MV-4-11 (cell line): Measurements from ENCODE around the gene SH3BP2.

Source experiments
- DNase-seq: peaks from one replicate; lab custom pipeline; 2025; lab: John Stamatoyannopoulos, UW

SH3BP2 gene

DNA sequence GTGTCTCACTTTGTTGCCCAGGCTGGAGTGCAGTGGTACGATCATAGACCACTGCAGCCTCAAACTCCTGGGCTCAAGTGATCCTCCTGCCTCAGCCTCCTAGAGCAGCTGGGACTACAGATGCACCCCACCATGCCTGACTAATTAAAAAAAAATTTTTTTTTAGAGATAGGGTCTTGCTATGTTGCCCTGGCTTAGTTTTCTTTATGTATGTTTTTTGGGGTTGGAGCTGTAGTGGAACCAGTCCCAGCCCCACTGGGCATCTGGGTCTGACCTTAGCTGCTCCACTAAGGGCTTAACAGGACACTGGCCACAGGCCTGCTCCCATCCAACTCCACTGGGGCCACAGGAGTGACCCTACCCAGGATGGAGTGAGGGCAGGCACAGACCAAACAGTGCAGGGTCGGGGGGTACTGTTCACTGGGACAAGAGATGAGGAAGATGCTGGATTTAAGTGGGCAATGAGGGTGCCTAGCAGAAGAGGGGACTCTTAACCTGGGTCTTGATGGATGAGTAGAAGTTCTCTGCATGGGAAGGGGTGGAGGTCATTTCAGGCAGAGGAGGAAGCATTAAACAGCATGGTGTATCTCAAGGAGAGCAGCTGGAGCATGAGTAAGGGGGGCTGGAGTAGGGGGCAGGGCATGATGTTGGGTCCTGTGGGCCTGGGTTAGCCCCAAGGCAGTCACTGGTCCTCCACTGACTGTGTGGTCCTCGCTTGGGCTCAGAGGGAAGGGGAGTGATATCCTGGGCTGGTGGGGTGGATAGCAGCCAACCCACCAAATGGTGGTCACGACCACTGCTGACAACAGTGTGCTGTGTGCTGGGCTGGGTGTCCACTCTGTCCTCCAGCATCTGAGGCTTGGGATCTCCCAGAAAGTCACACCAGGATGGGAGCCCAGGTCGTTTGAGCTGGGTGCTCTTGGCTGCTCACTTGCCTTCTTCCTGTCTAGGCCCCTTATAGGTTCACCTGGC lies 26.6 kb downstream of the SH3BP2 start:
- DNase-seq = no peak

DNA sequence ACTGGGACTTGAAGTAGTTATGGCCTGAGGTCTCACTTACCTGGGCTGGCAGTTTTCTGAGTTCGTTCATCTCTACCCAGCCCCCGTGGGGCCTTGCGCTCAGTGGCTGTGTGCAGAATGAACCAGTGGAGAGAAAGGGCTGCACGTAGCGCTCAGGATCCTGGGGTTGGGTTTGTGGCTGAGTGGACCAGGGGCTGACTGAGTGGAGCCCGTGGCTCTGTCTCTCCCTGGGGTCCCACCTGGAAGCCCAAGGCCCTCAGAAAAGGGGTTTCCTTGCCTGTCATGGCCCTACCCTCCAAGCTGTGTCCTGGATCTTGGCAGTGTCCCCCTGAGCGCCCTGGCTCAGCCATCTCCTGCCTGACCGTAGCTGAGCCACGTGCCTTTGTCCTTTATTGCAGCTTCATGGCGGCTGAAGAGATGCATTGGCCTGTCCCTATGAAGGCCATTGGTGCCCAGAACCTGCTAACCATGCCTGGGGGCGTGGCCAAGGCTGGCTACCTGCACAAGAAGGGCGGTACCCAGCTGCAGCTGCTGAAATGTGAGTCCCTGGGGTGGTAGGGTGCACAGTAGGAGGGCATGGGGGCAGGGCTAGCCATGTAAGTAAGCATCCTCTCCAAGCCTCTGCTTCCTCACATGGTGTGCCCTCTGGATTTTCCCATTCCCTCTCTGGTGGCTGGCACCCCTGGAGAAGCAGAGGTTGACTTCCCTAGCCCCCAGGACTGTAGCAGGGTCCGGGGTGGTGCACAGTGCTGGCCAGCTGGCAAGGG lies 27.5 kb downstream of the SH3BP2 start:
- no peak for DNase-seq

DNA sequence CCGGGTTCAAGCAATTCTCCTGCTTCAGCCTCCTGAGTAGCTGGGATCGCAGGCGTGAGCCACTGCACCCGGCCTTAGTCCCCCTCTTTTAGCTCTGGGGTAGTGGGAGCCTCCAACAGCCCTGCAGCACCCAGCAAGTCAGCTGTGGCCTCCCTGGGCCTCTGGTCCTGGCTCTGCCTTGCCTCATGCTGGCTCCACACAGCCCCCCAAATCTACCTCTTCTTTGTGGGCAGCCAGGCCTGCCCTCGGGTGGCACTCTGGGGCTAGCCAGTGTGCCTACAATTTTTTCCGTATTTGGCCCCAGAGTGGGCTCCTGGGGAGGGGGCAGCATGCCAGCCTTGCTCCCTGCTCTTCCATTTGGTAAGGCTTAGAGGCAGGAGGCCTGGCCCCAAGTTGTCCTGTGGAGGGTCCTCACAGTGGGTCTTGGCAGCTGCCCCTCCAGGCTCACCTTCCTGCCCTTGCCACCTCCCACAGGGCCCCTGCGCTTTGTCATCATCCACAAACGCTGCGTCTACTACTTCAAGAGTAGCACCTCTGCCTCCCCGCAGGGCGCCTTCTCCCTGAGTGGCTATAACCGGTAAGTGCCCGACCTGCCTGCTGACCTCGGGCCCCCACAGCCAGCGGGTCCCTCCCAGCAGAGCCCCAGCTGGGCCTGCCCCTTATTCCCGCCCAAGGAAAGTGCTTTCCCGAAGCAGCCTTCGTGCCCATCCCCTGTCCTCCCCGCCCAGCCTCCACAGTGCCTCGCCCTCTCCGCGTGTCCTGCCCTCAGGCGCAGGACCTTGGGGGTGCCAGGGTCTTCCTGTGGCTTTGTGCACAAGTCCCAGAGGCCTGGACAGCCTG lies 29.8 kb downstream of the SH3BP2 start:
- no peak for DNase-seq

DNA sequence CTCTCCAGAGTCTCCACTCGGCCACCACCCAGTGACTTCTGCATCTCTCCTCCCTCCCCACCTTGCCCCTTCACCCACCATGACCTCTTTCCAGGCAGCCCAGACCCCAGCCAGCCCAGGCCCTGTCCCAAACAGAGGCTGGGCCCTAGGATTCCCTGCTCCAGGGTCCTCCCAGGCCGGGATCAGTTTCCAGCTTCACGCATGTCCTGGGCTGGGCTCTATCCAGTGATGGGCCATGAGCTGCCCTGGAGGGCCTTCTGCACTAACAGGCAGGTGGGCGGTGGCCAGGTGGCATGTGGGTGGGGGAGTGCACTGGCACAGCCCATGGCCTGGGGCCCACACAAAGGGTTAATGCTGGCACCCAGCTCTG lies 30.4 kb downstream of the SH3BP2 start:
- no peak for DNase-seq

DNA sequence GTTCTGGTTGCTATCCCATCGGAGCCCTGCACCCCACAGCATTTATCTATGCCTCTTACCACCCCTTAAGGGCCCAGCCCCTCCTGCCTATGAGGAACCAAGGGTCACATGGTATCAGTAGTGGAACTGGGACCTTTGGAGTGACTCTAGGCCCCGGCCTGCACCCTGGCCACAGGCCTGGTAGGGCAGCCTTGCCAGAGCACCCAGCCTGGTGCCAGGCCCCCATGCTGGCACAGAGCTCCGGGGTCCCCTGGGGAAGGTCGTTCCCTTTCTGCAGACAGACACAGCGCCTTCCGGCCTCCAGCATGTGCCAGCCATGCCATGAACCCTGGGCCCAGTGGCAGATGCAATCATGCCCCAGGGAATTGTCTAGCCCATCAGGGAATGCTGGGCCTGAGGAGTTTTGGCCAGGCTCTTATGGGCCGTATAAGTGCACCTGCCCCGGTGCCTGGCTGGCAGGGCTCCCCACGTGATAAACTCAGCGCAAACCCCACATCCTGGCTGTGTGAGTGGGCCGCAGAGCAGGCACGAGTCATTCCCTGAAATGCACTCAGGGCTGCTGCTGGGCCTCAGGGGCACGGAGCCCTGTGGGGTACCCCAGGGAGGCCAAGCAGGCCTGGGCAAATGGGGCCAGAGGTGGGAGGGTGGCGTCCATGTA lies 30.9 kb downstream of the SH3BP2 start:
- DNase-seq = no peak

DNA sequence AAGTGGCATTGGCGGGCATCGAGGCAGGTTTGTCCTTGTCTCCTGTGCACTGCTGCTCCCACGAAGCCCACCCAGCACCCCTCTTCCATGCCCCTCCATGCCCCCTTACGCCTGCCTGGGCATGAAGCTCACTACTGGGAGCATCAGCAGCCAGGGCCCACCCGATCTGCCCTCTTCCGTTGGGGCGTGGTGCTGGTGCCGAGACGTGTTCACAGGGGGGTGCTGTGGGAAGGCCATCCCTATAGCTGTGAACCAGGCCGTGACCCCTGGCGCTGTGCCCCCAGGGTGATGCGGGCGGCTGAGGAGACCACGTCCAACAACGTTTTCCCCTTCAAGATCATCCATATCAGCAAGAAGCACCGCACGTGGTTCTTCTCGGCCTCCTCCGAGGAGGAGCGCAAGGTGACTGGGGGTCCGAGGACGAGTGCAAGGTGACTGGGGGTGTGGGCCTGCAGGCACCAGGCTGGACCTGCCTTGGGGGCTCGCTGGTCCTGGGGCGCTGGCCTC lies 31.5 kb downstream of the SH3BP2 start:
- DNase-seq = no peak

DNA sequence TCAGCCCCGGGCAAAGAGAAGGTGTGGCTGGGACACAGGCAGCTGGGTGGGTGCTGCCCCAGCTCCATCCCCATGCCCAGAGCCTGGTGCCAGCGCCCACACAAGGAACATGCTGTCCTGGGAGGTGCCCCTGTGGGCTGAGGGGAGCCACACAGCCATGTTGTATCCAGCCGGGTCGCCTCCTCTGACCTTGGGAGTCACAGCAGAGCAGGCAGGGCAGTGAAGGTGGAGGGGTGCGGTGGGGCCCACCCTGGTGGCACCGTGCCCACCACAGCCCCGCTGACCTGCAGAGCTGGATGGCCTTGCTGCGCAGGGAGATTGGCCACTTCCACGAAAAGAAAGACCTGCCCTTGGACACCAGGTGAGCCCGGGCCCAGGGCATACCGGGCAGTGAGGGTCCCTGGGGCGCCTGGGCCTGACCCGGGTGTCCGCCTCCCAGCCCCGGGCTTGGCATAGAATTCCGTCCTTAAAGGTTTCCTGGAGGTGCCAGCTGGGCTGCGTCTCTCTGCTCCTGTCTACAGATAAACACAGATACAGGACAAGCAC lies 32.0 kb downstream of the SH3BP2 start:
- no peak for DNase-seq

DNA sequence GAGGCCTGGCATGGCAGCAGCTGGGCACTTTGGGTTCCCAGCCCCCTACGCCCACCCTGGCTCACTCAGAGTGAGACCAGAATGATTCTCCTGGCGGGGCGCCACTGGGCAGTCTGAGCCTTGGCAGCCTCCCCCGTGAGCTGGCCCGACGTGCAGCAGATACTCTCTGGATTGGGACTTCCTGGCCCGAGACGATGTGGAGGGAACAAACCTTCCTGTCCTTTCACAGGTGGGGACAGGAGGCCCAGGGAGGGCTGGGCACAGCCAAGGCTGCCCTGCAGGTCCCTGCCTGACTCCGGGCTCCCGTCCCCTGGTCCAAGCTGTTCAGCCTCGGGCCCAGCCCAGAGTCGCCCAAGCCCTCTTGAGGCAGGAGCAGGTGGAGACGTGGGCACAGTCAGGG lies 32.9 kb downstream of the SH3BP2 start:
- DNase-seq = no peak

DNA sequence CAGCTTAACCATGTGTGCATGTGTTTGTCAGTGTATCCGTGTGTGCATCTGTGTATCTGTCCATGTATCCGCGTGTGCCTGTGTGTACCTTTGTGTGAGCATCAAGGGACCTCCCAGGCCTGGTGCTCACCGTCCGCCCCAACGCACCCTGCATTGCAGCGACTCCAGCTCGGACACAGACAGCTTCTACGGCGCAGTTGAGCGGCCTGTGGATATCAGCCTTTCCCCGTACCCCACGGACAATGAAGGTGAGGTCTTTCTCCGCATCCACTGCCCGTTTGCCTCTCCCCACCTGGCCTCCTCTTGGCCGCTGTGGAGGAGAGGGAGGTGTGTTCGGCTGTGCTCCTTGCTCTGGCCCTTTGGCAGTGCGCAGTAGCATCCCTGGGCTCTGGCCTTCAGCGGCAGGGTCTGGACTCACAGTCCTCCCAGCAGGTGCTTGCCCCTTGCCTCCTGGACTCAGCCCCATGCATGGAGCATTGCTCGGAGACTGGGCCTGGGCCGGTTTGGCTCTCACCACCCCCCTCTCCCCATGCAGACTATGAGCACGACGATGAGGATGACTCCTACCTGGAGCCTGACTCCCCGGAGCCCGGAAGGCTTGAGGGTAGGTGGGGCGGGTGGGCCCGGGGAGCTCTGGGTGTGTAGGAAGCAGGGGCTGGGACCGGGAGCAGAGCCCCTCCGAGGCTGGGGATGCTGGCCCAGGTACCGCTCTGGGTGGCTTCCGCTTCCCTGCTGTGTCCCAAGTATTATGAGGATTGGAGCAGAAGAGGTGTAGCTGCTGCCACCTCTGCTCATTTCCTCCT lies 34.4 kb downstream of the SH3BP2 start:
- DNase-seq = no peak

DNA sequence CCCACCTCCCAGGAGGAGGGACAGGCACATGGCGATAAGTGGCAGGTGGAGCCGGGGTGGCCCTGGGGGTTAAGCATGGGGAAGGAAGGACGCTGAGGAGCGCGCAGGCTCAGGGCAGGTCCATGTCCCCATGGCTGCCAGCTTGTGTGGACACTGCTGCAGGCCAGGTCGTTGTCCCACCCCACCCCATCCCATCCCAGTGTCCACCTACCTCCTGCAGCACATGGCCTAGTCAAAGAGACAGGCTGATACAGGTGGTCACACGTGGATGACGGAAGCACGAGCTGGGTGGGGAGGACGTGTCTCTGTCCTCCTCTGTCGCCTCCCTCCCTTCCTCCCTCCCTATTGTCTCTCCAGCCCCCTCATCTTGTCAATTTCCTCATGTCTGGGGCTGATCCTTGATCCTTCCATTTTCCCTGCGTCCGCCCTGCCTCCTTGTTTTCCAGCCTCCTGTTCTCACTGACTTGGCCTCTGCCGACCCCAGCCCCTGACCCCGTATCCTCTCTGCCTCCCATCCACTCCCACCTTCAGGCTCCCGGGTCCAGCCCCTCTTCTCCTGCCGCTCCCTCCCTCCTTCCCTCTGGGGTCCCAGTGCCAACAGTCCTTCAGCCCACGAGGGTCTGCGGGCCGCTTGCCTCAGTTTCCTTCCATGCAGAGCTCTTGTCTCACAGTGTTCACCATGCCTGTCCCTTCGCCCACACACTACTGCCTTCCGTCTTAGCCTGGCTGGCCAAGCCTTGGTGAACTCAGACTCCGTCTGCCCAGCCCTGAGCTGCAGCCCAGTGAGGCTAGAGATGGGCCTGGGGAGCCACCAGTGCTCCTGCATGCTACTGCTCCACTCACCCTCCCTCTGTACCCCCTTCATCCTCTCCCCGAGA lies 35.2 kb downstream of the SH3BP2 start:
- DNase-seq = no peak

DNA sequence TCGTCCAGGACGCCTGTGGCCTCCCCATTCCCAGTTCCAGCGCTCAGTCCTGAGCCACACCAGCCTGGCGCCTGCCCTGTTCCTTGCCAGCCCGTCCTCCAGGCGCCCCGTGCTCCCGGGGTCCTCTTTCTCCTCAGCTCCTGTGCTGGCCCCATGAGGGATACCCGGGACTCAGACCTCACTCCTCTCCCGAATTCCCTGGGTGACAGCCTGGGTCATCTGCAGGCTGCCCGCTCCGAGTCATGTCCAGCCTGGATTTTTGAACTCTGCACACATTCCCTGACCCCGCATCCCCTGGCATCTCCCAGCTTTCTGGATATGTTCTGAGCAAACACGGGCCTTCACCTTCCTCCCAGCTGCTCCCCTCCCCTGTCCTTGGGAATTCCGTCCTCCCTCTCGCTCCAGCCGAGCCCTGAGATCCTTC lies 35.9 kb downstream of the SH3BP2 start:
- DNase-seq = no peak

DNA sequence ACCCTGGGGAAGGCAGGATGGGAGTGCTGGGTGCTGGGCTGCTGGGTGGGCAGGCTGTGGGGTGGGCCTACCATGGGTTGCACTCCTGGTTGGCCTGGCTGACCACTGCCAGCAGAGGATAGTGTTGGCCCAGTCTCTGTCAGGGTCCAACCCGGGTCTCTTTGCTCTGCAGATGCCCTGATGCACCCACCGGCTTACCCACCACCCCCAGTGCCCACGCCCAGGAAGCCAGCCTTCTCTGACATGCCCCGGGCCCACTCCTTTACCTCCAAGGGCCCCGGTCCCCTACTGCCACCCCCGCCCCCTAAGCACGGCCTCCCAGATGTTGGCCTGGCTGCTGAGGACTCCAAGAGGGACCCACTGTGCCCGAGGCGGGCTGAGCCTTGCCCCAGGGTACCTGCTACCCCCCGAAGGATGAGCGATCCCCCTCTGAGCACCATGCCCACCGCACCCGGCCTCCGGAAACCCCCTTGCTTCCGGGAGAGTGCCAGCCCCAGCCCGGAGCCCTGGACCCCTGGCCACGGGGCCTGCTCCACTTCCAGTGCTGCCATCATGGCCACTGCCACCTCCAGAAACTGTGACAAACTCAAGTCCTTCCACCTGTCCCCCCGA lies 36.5 kb downstream of the SH3BP2 start:
- DNase-seq = no peak

DNA sequence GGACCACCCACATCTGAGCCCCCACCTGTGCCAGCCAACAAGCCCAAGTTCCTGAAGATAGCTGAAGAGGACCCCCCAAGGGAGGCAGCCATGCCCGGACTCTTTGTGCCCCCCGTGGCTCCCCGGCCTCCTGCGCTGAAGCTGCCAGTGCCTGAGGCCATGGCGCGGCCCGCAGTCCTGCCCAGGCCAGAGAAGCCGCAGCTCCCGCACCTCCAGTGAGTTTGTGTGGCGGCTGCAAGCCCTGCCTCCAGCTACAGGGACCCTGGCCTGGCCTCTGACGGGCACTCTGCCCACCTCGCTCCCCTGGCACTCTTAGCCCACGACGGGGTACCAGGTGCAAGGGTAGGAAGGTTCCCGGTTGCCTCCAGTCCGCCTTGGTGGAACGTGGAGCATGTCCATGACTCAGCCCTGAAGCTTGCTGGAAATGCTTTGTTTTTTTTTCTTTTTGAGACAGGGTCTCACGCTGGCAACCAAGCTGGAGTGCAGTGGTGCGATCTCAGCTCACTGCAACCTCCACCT lies 37.1 kb downstream of the SH3BP2 start:
- DNase-seq = no peak

DNA sequence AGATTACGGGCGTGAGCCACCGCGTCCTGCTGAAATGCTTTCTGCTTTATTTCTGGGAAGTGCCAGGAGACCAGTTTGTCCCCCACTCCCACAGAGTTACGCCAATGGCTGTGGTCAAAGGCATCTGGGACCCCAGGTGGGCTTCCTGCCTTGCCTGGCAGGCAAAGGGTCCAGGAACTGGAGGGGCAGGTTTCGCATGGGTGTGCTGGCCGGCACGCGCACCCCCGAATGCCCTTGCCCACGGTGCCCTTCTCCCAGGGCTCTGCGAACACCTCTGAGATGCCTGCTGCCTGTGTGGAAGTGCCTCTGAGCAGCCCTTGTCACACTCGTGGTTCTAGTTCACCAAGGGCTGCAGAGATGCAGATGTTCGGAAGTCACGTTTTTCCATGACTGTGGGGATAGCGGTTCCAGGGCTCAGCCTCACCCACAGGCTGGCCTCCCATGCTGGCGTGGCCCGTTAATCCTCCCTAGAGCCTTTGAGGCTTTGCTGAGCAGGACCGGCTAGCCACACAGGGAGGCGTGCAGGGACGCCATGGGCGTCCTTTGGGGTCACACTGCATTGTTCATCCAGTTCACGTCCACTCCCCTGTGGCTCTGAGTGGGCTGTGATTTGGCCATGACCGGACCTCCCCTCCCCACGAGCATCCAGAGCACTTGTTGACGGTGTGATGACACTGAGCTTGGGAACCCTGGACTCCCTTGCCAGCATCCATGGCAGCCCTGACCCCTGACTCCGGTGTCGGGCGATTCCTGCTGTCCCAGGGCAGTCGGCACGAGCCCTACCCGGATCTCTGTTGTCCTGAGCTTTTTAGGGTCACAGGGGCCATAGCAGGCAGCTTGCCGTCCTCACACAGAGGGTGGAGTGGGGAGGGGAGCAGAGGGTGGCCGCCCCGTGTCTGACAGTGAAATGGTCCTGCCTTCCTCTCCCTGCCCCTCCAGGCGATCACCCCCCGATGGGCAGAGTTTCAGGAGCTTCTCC lies 38.0 kb downstream of the SH3BP2 start:
- no peak for DNase-seq

DNA sequence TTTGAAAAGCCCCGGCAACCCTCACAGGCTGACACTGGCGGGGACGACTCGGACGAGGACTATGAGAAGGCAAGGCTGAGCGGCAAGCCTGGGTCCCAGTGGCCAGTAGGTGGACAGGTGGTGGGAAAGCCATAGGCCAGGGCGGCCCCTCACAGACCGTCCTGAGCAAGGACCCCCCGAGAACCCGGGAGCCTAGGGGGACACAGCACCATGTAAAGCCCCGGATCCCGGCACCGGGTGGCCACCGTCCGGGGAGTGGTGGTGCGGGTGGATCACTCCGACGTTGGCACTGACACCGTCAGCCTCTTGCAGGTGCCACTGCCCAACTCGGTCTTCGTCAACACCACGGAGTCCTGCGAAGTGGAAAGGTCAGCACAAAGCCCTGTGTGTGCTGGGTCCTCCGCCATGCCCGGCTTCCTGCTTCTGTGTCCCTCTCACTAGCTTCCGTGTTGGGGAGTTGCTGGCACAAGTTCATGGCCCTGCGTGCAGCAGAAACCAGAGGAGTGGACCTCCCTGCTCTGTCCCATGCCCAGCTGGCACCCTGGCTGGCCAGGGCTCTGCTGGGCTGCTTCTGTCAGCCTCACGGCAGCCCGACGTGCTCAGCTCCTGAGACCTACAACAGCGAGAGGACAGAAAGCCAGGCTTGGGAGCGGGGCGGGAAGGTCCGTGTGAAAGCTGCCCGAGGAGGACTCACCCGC lies 38.9 kb downstream of the SH3BP2 start:
- DNase-seq = no peak

DNA sequence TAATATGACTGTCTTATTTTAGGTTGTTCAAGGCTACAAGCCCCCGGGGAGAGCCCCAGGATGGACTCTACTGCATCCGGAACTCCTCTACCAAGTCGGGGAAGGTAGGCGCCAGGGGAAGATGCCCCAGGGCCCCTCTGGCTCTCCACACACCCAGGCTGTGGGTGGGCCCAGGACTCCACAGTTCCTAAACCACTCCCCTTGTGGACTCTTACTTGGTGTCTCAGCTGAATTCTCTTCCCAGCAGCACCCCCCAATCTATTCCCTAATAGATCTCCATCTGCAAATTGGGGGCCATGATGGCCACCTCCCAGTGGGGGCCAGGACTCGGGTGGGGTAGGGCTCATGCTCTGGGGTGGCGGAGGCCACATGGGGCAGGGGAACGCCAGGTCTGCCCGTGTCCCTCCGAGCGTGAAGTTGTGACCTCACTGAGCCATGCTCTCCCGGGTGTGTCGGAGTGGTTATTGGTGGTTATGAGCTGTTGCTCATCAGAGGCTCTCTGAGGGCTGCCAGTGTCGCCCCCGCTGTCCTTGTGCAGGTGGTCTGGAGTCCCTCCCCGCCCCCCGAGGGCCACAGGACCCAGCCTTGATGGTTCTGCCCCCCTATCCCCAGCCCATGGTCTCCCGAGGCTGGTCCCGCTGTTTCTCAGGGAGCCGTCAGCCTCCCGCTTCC lies 39.6 kb downstream of the SH3BP2 start:
- DNase-seq = no peak
